Hematopoietic multipotent progenitor cell treated with erythropoietin and hydrocortisone succinate and interleukin-3 and kit ligand, for 17 days (in vitro differentiated cells): ENCODE results near the gene SEC63.

Experiments used
- DNase-seq: peaks from one replicate; pipeline ENCODE4 v3.0.0-alpha.2; 2015; ENCODE audit warnings: low spot score

SEC63 gene

GRCh38 chr6:107818272-107818671 lies 139.7 kb downstream of the SEC63 start:
- DNase-seq, result no peak

DNA sequence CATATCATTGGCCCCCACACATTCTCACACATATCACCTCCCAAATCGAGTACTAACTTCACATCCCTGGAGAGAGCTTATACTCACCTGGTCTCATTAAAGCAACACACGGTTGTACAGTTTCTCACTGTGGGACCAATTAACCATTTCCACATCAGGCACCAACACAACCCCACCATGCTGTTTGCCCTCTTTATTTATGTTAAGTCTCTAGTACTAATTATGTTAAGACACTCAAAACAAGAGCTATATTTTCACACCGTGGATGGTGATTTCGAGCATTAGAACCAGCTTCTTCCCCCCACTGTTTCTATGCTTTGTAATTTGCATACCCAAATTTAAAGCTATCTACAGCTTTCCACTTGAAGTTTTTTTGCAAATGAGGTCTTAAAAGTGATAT lies 140.2 kb downstream of the SEC63 start:
- no peak for DNase-seq
